GM23338 (cell line): ENCODE data around the gene CYS1.

ENCODE experiments used
- CREB1 ChIP-seq: fragments of 250-450 bp; sonication (Bioruptor Pico); IDR thresholded peaks from 2 replicates; pipeline ENCODE4 v1.5.0; 2020; ENCODE audit warnings: low read depth, mild to moderate bottlenecking, moderate library complexity
- CTCF ChIP-seq, 2 experiments: fragments of 200-600 bp in 1 of 2; sonication (generic) in 1 of 2; conservative IDR thresholded peaks; 2 replicates each; pipeline versions ENCODE4 v1.5.1 to v1.6.1; 2016 to 2017; ENCODE audit warnings: antibody characterized with exemption in 2 of 2, low read depth in 2 of 2, mild to moderate bottlenecking in 2 of 2, moderate library complexity in 1 of 2
- EZH2 ChIP-seq: fragments of 200-600 bp; sonication (generic); IDR thresholded peaks from one replicate; pipeline ENCODE4 v1.8.0; 2017; ENCODE audit warnings: antibody characterized with exemption, mild to moderate bottlenecking, low read depth; ENCODE audit not compliant: unreplicated experiment
- EZH2phosphoT487 ChIP-seq: fragments of 200-600 bp; sonication (generic); IDR thresholded peaks from one replicate; pipeline ENCODE4 v1.8.1; 2018; ENCODE audit warnings: antibody characterized with exemption; ENCODE audit not compliant: unreplicated experiment
- JUNB ChIP-seq: IDR thresholded peaks from one replicate; pipeline ENCODE4 v1.6.1; 2016; ENCODE audit warnings: antibody characterized with exemption; ENCODE audit not compliant: unreplicated experiment
- POLR2AphosphoS5 ChIP-seq: IDR thresholded peaks from 2 replicates; pipeline ENCODE4 v1.6.1; 2016; ENCODE audit warnings: antibody characterized with exemption, low read depth
- REST ChIP-seq: IDR thresholded peaks from one replicate; pipeline ENCODE4 v1.6.1; 2018; ENCODE audit warnings: antibody characterized with exemption; ENCODE audit not compliant: unreplicated experiment
- ZNF114 ChIP-seq: fragments of 250-450 bp; sonication (Bioruptor Pico); IDR thresholded peaks from 2 replicates; pipeline ENCODE4 v1.5.0; 2020; ENCODE audit warnings: mild to moderate bottlenecking, moderate library complexity
- ZNF331 ChIP-seq: fragments of 250-450 bp; sonication (Bioruptor Pico); IDR thresholded peaks from 2 replicates; pipeline ENCODE4 v1.5.0; 2020; ENCODE audit warnings: low read depth, mild to moderate bottlenecking, moderate library complexity

GRCh38 chr2:10016802-10017258 lies 63.4 kb downstream of the CYS1 start:
- no peak for TF ChIP-seq CTCF (conservative IDR thresholded peaks at IDR 0.05; ENCODE audit: low read depth in 2 of 2)
- TF ChIP-seq CREB1, result no peak
- TF ChIP-seq EZH2, result no peak
- no peak for TF ChIP-seq EZH2phosphoT487
- TF ChIP-seq REST, result no peak
- TF ChIP-seq ZNF331 (CRISPR knock-in tag), result no peak
- no peak for TF ChIP-seq POLR2AphosphoS5
- TF ChIP-seq JUNB, result no peak
- no peak for TF ChIP-seq ZNF114 (CRISPR knock-in tag)
